Left renal cortex interstitium (tissue), 4 donors: ENCODE results near the gene ITGA11. TPM values are rescaled to one million over a fixed set of nuclear protein-coding genes. Genes with fewer than 3 reads are reported as not detected.

Experiments
- DNase-seq, 4 donors: peaks; one replicate each; pipeline ENCODE4 v3.0.0-alpha.2; 2013; ENCODE audit warnings: low read depth in 4 of 4, low spot score in 2 of 4, missing footprints in 1 of 4
- polyA plus RNA-seq, 4 donors: library from polyadenylated mRNA; unstranded; fragments of 120-200 nt; gene quantifications; one replicate each; pipeline ENCODE4 v1.2.1, GENCODE V29; 2013; ENCODE audit not compliant: insufficient read length in 4 of 4

ITGA11 gene
- polyA plus RNA-seq, 4 donors = 2.6 to 5.8 (median 4.1) TPM

DNA sequence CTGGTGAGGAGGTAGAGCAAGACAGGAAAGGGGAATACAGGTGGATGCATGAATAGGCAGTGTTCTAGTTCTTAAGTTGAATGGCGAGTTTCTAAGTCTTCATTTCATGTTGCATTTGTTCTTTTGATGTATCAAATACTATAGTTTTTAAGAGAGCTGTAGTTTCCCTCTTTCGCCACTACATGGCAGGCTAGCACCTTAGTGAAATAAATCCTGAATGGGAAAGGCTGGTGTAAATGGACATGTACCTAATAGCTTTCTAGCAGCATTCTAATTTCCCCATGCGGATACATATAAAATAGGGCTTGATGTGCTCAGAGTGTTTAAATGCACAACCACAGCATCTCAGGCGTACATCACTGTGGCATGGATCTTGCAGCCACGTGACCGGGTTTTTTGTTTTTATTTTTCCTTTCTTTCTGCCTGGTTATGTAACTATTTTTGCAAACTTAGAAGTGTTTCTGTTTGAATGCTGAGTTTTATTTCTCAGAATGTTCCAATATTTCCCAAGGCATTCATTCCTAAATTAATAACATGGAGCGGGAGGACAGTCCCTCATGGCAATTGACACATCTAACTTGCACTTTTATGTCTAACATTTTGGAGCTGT is 178.9 kb downstream of the ITGA11 start:
- DNase-seq = peak in 1 of 4 donors; percentile 69

DNA sequence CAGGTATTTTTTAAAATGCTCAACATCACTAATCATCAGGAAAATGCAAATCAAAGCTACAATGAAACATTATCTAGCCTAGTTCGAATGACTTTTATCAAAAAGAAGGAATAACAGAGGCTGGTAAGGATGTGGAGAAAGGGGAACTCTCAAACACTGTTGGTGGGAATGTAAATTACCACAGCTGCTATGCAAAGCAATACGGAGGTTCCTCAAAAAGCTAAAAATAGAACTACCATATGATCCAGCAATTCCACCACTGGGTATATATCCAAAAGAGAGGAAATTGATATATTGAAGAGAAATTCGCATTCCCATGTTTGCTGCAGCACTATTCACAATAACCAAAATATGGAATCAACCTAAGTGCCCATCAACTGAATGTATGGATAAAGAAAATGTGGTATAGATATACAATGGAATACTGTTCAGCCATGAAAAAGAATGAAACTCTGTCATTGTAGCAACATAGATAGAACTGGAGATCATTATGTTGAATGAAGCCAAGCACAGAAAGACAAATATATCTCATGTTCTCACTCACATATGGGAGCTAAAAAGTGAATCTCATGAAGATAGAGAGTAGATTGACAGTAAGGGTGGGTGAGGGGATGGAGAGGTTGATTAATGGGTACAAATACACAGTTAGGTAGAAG is 182.8 kb downstream of the ITGA11 start:
- DNase-seq = no peak

Other genes starting within 250 kb of the ITGA11 start
- 10 to 100 TPM; 23.5 to 42.3 (median 32.7) TPM for gene CALML4, start 226.8 kb downstream of the ITGA11 start, polyA plus RNA-seq
- 10 to 100 TPM; 31.6 to 47.3 (median 38.8) TPM for gene CLN6, start 202.4 kb downstream of the ITGA11 start, polyA plus RNA-seq
- gene FEM1B, start 154.4 kb downstream of the ITGA11 start, polyA plus RNA-seq = 10 to 100 TPM; 50.1 to 66.4 (median 56.0) TPM
- gene CORO2B, start 146.8 kb upstream of the ITGA11 start, polyA plus RNA-seq = 10 to 100 TPM; 20.5 to 24.9 (median 22.8) TPM